NB4 (cell line): Measurements from ENCODE around the gene PDE7B.

ENCODE experiments used
- POLR2A ChIP-seq: IDR thresholded peaks from 2 replicates; pipeline ENCODE4 v1.6.1; 2011; ENCODE audit warnings: mild to moderate bottlenecking; ENCODE audit not compliant: insufficient read length; ENCODE audit errors: extremely low read depth
- TF ChIP-seq, protein P1 (sequence below): IDR thresholded peaks from one replicate; pipeline ENCODE4 v1.5.1; 2012; ENCODE audit warnings: low read depth, low read length
- TF ChIP-seq, protein P2 (sequence below): IDR thresholded peaks from 2 replicates; pipeline ENCODE4 v1.6.1; 2011; ENCODE audit warnings: low read depth, low read length

DNA sequence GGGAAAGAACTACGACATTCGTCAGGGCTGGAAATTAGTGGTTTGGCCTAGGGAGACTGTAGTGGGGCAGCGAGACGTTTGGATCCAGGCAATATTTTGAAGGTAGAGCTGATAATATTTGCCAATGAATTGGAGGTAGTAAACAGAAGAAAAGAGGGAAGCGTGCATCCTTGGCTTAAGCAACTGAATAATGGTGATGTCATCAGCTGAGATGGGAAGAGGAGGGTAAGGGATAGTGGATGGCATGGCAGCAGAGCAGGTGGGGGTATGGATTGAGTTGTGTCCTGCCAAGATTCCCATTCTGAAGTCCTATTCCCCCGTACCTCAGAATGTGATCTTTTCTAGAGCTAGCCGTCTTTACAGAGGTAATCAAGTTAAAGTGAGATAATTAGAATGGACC, 119.2 kb downstream of the PDE7B start:
- TF ChIP-seq, protein P1, sequence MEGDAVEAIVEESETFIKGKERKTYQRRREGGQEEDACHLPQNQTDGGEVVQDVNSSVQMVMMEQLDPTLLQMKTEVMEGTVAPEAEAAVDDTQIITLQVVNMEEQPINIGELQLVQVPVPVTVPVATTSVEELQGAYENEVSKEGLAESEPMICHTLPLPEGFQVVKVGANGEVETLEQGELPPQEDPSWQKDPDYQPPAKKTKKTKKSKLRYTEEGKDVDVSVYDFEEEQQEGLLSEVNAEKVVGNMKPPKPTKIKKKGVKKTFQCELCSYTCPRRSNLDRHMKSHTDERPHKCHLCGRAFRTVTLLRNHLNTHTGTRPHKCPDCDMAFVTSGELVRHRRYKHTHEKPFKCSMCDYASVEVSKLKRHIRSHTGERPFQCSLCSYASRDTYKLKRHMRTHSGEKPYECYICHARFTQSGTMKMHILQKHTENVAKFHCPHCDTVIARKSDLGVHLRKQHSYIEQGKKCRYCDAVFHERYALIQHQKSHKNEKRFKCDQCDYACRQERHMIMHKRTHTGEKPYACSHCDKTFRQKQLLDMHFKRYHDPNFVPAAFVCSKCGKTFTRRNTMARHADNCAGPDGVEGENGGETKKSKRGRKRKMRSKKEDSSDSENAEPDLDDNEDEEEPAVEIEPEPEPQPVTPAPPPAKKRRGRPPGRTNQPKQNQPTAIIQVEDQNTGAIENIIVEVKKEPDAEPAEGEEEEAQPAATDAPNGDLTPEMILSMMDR = no peak
- TF ChIP-seq POLR2A = no peak
- TF ChIP-seq, protein P2, sequence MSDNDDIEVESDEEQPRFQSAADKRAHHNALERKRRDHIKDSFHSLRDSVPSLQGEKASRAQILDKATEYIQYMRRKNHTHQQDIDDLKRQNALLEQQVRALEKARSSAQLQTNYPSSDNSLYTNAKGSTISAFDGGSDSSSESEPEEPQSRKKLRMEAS = no peak
